Thyroid gland (tissue), 4 donors: ENCODE measurements around the gene MCTS1. TPM values are rescaled to one million over a fixed set of nuclear protein-coding genes. Genes with fewer than 3 reads are reported as not detected.

ENCODE experiments used
- DNase-seq, 2 donors: peaks; one replicate each; pipeline ENCODE4 v3.0.0-alpha.2; 2019
- H3K27ac ChIP-seq, 3 donors: fragments of 200-600 bp; sonication (generic); 1 replicate in 2 of 3; 2 replicates in 1 of 3; pipeline ENCODE4 v1.5.1; 2016 to 2019; ENCODE audit warnings: mild to moderate bottlenecking in 1 of 3, moderate library complexity in 1 of 3
- H3K27me3 ChIP-seq: fragments of 200-600 bp; sonication (generic); one replicate; pipeline ENCODE4 v1.5.1; 2019
- H3K36me3 ChIP-seq, 2 donors: fragments of 200-600 bp; sonication (generic); one replicate each; pipeline ENCODE4 v1.5.1; 2016 to 2019
- H3K4me1 ChIP-seq, 2 donors: fragments of 200-600 bp; sonication (generic); one replicate each; pipeline ENCODE4 v1.5.1; 2017 to 2019
- H3K4me3 ChIP-seq, 3 donors: fragments of 200-600 bp; sonication (generic); replicated peaks in 1 of 3; 1 replicate in 2 of 3; 2 replicates in 1 of 3; pipeline ENCODE4 v1.5.1; 2016; ENCODE audit warnings: mild to moderate bottlenecking in 1 of 3
- H3K9me3 ChIP-seq: fragments of 200-600 bp; sonication (generic); one replicate; pipeline ENCODE4 v1.5.1; 2017
- POLR2A ChIP-seq, 2 donors: fragments of 450-650 bp; IDR thresholded peaks; one replicate each; pipeline ENCODE4 v1.6.1; 2017; ENCODE audit warnings: antibody characterized with exemption in 2 of 2, mild to moderate bottlenecking in 2 of 2, moderate library complexity in 1 of 2
- WGBS, 2 donors: methylation state at CpG; one replicate each; pipeline ENCODE4 v1.1.5; 2017; 5-methylcytosine and 5-hydroxymethylcytosine counted together
- intact Hi-C: fragments of 100-400 bp; cut with DNase I; formaldehyde crosslinking; loops from one replicate; pipeline ENCODE4 v1.15.1; 2023
- total RNA-seq, 4 donors: library from RNA; depleted of rRNA; stranded (reverse); fragments of >200 nt; gene quantifications; one replicate each; pipeline ENCODE4 v1.2.3, GENCODE V29; 2016
- TF ChIP-seq, protein P1 (sequence below), 6 experiments: fragments of 200-600 bp in 3 of 6; fragments of 450-650 bp in 3 of 6; sonication (generic) in 3 of 6; IDR thresholded peaks; one replicate each; pipeline ENCODE4 v1.5.1; 2016 to 2019; ENCODE audit warnings: antibody characterized with exemption in 6 of 6, mild to moderate bottlenecking in 2 of 6, inconsistent platforms in 1 of 6, moderate library complexity in 1 of 6

Gene MCTS1
- total RNA-seq, 4 donors from 2014 or later: 25.0 to 36.2 (median 30.1) TPM

DNA sequence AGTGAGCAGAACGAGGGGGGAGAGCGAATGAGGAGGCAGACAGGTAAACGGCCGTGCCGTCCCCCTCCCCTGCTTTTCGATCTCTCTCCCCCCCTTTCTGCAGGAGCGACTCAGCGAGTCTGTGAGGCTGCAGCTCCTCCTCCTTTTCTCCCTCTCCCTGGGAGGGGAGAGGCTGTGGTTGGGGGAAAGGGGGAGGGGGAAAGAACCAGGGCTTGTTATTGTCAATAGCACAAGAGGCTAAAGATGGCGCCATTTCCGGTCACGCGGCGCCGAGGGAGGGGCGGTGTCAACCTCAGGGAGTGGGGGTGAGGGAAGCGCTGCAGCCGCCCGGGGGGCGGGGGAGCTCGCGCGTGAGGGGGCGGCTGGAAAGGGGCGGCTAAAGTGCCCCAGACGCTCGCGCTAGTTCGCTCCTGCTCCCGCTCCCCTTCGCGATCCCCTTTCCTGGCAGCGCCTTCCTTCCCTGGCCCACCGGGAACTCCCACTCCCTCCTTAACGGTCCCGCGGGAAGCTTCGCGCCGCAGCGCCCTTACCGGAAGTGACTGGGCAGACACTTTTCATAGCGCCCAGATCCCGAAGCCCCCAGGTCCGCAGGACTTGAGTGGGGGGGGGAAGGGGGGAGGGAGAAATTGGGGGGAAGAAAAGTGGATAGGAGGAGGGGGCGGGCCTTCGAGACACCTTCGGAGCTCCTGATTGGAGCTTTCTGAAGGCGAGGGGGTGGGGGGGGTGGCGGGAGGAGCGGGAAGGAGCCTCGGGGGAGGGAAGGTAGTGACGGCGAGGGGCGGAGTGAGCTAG is 42.9 kb upstream of the MCTS1 start, which contains the start of gene CUL4B:
CUL4B (minus strand) TSS at position 121 of the 792 bp plus-strand sequence. CDS start 324 bp downstream, outside the sequence.
- H3K27me3 ChIP-seq: no peaks in the 10 kb centered on the region
- peaks cover 0 to 5% of the 10 kb centered on the region in 2 donors for H3K4me1 ChIP-seq
- no peaks in the 10 kb centered on the region for H3K36me3 ChIP-seq
- WGBS, 2 donors: 0% methylated on average over 14 to 16 of the region's 54 CpGs
- H3K27ac ChIP-seq: peak within 1 kb of the TSS; percentile 97 to 99 (median 99)
- intact Hi-C loops: no loop called here
- H3K9me3 ChIP-seq: no peaks in the 10 kb centered on the region
- H3K4me3 ChIP-seq: peak within 1 kb of the TSS in 2 of 3 donors; percentile 47 to 75
- TF ChIP-seq, protein P1, sequence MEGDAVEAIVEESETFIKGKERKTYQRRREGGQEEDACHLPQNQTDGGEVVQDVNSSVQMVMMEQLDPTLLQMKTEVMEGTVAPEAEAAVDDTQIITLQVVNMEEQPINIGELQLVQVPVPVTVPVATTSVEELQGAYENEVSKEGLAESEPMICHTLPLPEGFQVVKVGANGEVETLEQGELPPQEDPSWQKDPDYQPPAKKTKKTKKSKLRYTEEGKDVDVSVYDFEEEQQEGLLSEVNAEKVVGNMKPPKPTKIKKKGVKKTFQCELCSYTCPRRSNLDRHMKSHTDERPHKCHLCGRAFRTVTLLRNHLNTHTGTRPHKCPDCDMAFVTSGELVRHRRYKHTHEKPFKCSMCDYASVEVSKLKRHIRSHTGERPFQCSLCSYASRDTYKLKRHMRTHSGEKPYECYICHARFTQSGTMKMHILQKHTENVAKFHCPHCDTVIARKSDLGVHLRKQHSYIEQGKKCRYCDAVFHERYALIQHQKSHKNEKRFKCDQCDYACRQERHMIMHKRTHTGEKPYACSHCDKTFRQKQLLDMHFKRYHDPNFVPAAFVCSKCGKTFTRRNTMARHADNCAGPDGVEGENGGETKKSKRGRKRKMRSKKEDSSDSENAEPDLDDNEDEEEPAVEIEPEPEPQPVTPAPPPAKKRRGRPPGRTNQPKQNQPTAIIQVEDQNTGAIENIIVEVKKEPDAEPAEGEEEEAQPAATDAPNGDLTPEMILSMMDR (IDR thresholded peaks at IDR 0.05): peak in 1 of 6 experiments; percentile 1
- TF ChIP-seq POLR2A (IDR thresholded peaks at IDR 0.05): peak in 1 of 2 donors; percentile 62
- peak; percentile 92 to 93 for DNase-seq

DNA sequence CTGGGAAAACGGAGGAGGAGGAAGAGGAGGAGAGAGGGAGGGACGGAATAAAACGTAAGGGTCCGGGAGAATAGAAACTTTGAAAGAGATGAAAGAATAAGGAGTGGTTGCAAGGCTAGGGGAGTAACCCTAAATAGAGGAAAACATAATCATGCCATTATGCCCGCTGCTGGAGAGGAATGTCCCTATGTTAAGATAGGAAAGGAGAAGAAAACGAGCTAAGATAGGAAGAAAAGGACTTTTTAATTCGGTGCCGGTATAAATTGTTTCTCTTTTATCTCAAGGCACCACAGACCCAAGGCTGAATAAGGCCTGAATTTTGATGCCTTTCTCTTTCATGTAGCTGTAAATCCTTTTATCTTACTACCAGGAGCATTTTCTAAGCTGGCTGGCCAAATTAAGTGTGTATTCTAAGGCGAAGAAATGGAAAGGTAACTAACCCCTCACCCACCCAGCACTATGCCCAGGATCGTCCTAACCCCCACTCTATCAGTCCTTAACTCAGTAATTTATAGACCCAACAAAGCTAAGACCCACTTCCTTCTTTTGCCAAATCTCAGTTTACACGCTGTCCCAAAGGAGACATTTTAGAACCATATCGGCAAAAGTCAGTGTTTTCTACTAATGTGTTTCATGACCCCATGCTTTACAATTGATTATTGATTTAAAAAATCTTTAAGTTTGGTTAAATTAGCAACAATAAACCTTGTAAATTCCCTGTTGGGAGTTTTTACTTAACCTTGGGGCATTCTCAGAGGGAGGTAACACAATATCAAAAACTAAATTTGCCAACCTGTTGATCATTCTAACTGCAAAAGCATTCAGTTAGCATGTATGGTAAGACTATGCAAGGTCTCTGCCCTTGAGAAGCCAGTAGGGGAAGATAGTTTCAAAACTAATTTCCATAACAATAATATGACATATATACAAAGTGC is 42.0 kb upstream of the MCTS1 start:
- H3K36me3 ChIP-seq: no peaks in the 10 kb centered on the region
- TF ChIP-seq, protein P1 (IDR thresholded peaks at IDR 0.05): no peak
- TF ChIP-seq POLR2A (IDR thresholded peaks at IDR 0.05): peak in 1 of 2 donors; percentile 11
- H3K27ac ChIP-seq: peak overlapping the region; percentile 61 to 99 (median 74)
- peaks cover 0 to 5% of the 10 kb centered on the region in 2 donors for H3K4me1 ChIP-seq
- WGBS, 2 donors: 5 to 7% methylated on average over 12 of the region's 12 CpGs
- no peak for DNase-seq
- intact Hi-C loops: no loop called here
- no peaks in the 10 kb centered on the region for H3K27me3 ChIP-seq
- peak overlapping the region in 2 of 3 donors; percentile 44 to 47 for H3K4me3 ChIP-seq
- no peaks in the 10 kb centered on the region for H3K9me3 ChIP-seq

DNA sequence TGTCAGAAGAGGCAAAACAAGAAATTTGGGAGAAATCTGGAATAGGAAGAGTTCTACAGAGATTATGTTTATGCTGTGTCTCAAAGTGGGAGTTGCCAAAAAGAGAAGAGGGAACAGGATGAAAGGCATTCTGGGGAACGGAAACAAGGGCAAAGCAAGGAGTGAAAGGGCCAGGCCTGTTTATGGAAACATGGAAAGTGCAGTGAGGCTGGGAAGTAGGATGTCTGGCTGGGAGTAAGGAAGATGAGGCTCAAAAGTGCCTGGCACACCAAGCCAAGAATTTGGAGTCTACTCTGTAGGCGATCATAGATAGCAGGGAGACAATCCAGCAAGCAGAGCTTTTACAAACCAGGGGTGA is 41.4 kb upstream of the MCTS1 start:
- Histone ChIP-seq H3K9me3 (no peaks in the 10 kb centered on the region), H3K4me3 (no peak overlapping the region), H3K27ac (no peak overlapping the region), H3K27me3 (no peaks in the 10 kb centered on the region), H3K36me3 (no peaks in the 10 kb centered on the region), H3K4me1 (peaks cover 0 to 5% of the 10 kb centered on the region in 2 donors)
- intact Hi-C loops: no loop called here
- 72 to 75% methylated on average over 2 of the region's 2 CpGs for WGBS, 2 donors
- TF ChIP-seq, protein P1 (IDR thresholded peaks at IDR 0.05): no peak
- no peak for TF ChIP-seq POLR2A (IDR thresholded peaks at IDR 0.05)
- DNase-seq: no peak

DNA sequence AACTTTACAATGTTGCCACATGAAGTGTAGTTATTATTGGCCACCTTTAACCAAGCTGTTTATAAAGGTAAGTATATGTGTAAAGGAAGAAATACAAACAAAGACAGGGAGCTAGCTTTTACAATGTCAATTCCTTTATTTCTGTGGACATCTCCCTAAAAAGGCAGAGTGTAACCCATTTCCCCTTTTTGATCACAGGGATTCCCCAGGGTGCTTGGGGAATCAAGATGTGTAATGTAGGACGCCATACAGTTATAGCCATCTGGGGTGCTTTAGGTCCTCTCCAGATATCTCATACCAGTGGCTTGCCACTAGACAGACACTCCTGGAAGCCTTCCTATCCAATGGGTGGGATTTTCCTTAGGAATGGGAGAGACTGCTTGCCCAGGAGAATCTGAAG is 39.0 kb upstream of the MCTS1 start:
- intact Hi-C loops: no loop called here
- Histone ChIP-seq H3K36me3 (no peaks in the 10 kb centered on the region), H3K27ac (no peak overlapping the region), H3K4me3 (no peak overlapping the region), H3K4me1 (no peaks in the 10 kb centered on the region), H3K9me3 (no peaks in the 10 kb centered on the region), H3K27me3 (no peaks in the 10 kb centered on the region)
- WGBS, 2 donors: 88 to 93% methylated on average over 1 of the region's 1 CpG
- TF ChIP-seq, protein P1 (IDR thresholded peaks at IDR 0.05): no peak
- no peak for TF ChIP-seq POLR2A (IDR thresholded peaks at IDR 0.05)
- DNase-seq: no peak
